GM12874 (cell line): ENCODE measurements around the gene MICA.

Source experiments
- TF ChIP-seq, protein P1 (sequence below): IDR thresholded peaks from 2 replicates; pipeline ENCODE4 v1.5.1; 2011; ENCODE audit warnings: low read depth, mild to moderate bottlenecking, control low read depth, low read length, moderate library complexity; ENCODE audit not compliant: insufficient read depth

Gene MICA

DNA sequence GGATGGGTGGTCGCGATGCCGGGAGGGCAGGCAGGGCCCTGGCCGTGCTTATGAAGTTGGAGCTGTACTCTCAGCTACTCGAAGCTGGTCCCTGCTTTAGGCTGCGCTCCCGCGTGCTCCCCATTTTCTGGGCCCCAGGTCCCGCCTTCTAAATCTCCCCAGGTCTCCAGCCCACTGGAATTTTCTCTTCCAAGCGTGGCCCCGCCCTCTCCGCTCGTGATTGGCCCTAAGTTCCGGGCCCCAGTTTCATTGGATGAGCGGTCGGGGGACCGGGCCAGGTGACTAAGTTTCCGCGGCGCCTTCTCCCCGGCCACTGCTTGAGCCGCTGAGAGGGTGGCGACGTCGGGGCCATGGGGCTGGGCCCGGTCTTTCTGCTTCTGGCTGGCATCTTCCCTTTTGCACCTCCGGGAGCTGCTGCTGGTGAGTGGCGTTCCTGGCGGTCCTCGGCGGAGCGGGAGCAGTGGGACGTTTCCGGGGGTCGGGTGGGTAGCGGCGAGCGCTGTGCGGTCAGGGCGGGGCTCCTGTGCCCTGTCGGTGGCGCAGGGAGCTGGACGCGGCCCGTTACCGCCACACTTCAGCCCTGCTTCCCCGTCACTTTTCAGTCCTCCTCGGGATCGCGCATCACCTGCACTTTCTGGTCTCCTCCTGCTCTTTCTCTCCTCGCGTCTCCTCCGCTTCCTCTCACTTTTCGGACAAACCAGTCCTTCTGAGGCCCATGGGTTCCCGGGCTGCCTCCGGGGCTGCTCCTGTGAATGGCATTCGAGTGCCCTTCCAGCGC, at the start of gene MICA:
MICA (plus strand) TSS at position 313 of the 778 bp plus-strand sequence; CDS start at position 351, 38 bp downstream.
- TF ChIP-seq, protein P1, sequence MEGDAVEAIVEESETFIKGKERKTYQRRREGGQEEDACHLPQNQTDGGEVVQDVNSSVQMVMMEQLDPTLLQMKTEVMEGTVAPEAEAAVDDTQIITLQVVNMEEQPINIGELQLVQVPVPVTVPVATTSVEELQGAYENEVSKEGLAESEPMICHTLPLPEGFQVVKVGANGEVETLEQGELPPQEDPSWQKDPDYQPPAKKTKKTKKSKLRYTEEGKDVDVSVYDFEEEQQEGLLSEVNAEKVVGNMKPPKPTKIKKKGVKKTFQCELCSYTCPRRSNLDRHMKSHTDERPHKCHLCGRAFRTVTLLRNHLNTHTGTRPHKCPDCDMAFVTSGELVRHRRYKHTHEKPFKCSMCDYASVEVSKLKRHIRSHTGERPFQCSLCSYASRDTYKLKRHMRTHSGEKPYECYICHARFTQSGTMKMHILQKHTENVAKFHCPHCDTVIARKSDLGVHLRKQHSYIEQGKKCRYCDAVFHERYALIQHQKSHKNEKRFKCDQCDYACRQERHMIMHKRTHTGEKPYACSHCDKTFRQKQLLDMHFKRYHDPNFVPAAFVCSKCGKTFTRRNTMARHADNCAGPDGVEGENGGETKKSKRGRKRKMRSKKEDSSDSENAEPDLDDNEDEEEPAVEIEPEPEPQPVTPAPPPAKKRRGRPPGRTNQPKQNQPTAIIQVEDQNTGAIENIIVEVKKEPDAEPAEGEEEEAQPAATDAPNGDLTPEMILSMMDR, result no peak

DNA sequence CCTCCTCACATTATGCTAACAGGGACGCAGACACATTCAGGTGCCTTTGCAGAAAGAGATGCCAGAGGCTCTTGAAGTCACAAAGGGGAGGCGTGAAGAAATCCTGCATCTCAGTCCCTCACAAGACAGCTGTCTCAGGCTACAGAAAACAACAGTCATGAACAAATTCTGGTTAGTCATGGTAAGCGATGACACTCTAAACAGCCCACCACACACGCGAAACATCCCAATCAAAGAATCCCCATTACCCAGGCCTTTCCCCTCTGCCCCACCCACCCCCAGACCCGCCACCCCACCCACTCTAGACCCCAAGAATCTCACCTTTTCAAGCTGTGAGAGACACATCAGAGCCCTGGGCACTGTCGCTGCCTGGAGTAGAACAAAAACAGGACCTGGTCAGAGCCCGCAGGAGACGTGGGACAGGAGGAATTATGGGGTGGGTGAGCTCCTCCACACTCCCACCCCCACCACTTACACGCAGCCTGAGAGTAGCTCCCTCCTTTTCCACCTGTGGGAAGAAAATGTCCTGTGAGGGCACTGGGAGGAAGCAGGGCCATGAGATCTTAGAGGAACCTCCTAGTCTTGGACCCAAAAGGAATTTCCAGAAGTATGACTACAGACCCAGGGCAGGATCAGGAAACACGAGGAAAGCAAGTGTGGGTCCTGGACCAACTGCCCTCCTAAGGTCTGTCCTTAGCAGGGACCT, 49.1 kb upstream of the MICA start:
- TF ChIP-seq, protein P1, result no peak

DNA sequence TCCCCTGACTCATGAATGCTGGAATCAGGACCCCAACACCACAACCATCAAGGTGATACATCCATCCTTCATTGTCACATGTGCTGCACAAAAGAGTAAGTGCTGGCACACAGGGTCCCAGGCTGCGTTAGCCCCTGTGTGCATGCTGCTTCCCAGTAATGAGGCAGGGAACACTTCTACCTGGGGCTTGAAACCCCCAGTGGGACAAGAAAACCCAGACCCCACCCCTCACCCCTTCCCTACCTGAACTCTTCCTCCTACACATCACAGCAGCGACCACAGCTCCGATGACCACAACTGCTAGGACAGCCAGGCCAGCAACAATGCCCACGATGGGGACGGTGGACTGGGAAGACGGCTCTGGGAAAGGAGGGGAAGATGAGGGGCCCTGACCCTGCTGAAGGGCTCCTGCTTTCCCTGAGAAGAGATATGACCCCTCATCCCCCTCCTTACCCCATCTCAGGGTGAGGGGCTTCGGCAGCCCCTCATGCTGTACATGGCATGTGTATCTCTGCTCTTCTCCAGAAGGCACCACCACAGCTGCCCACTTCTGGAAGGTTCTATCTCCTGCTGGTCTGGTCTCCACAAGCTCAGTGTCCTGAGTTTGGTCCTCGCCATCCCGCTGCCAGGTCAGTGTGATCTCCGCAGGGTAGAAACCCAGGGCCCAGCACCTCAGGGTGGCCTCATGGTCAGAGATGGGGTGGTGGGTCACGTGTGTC, 48.4 kb upstream of the MICA start:
- TF ChIP-seq, protein P1, result no peak

DNA sequence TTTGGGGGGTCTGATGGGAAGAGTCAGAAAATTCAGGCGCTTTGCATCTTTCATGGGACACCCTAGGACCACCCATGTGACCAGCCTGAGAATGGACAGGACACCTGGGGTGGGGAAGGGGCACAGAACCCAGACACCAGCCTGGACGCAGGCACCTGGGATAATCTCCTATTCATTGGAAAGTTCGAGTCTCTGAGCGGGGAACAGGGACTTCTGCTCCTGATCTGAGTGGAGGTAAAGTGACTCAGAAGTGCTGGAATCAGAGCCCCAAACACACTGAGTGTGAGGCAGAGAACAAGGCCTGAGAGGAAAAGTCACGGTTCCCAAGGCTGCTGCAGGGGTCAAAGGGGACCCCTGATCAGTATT, 47.8 kb upstream of the MICA start:
- TF ChIP-seq, protein P1, result no peak

DNA sequence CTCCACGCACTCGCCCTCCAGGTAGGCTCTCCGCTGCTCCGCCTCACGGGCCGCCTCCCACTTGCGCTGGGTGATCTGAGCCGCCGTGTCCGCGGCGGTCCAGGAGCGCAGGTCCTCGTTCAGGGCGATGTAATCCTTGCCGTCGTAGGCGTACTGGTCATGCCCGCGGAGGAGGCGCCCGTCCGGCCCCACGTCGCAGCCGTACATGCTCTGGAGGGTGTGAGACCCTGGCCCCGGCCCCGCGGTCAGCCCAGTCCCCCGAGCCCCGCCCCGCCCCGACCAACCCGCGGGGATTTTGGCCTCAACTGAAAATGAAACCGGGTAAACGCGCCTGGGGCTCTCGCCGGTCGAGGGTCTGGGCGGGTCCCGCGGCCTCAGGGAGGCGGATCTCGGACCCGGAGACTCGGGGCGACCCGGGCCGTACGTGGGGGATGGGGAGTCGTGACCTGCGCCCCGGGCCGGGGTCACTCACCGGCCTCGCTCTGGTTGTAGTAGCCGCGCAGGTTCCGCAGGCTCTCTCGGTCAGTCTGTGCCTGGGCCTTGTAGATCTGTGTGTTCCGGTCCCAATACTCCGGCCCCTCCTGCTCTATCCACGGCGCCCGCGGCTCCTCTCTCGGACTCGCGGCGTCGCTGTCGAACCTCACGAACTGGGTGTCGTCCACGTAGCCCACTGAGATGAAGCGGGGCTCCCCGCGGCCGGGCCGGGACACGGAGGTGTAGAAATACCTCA, 47.0 kb upstream of the MICA start:
- TF ChIP-seq, protein P1, result no peak

DNA sequence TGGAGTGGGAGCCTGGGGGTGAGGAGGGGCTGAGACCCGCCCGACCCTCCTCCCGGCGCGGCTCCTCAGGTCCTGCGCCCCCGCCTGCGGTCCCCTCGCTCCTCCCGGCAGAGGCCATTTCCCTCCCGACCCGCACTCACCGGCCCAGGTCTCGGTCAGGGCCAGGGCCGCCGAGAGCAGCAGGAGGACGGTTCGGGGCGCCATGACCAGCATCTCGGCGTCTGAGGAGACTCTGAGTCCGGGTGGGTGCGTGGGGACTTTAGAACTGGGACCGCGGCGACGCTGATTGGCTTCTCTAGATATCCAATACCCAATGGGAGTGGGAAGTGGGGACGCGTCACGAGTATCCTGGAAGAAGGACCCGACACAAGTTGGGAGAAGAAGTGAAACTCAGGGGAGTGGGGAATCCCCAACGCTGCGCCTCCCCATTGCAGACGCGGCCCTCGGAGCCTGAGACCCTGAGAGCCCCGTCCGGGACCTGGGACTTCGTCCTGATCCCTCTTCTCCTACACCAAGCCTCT, 46.4 kb upstream of the MICA start, which contains the start of gene HLA-B:
HLA-B (minus strand) TSS at position 234 of the 521 bp plus-strand sequence; CDS start at position 213, 21 bp downstream.
- TF ChIP-seq, protein P1, result no peak

DNA sequence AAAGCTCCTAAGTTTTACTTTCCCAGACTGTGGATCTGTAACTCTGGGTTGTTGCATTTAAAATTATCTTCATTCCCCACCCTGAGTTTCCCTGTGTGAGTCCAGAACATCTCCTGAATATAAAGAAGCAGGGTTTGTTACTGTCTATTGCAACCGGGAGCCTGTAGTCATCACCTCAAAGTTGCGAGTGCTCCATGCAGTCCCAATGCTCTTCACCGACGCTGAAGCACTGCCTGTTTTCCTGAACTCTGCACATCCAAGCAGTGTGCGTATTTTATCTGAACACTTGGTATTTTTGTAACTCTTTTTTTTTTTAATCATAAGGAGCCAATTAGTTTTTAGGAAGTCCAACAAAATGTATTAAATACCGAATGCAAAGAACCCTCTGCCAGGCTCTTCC, 45.5 kb upstream of the MICA start:
- TF ChIP-seq, protein P1, result no peak
